ENCODE results near the gene BACH2.

BACH2 gene

DNA sequence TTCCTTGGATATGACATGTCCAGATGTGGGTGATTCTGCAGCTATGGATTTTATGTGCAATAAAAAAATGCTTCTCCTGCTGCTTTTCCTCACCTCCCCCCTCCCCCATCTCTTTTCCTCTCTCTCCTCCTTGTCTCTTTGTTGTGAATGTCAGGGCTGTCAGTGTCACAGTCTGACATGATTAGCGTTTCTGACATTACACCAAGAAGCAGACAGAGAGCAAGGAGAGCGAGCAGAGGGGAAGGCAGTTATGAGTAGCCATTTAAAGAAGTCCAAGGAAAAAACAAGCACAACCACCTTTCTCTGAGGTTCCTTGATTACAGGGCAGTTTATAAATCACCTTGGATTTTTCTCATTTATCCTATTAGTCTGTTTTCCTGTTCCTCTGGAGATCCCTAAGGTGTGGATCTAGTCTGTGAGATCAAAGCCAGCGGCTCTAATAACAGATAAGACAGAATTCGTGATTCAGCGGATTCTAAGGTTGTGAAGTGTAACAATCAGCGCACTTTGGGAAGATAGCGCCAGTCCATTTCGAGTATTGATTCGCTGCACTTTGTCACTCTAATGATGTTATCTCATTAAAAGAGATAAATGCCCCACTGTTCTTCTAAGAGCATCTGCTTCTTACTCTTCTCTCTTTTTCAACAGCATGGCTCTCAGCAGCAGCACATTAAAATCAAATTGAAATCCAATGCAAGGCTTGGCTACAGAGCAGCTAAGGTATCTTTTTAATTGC lies 101.4 kb downstream of the BACH2 start:
- H3K27ac ChIP-seq: no peak overlapping the region
- no peak for TF ChIP-seq ZFX (IDR thresholded peaks at IDR 0.05)
- TF ChIP-seq, protein P1, sequence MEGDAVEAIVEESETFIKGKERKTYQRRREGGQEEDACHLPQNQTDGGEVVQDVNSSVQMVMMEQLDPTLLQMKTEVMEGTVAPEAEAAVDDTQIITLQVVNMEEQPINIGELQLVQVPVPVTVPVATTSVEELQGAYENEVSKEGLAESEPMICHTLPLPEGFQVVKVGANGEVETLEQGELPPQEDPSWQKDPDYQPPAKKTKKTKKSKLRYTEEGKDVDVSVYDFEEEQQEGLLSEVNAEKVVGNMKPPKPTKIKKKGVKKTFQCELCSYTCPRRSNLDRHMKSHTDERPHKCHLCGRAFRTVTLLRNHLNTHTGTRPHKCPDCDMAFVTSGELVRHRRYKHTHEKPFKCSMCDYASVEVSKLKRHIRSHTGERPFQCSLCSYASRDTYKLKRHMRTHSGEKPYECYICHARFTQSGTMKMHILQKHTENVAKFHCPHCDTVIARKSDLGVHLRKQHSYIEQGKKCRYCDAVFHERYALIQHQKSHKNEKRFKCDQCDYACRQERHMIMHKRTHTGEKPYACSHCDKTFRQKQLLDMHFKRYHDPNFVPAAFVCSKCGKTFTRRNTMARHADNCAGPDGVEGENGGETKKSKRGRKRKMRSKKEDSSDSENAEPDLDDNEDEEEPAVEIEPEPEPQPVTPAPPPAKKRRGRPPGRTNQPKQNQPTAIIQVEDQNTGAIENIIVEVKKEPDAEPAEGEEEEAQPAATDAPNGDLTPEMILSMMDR (conservative IDR thresholded peaks at IDR 0.05): no peak

DNA sequence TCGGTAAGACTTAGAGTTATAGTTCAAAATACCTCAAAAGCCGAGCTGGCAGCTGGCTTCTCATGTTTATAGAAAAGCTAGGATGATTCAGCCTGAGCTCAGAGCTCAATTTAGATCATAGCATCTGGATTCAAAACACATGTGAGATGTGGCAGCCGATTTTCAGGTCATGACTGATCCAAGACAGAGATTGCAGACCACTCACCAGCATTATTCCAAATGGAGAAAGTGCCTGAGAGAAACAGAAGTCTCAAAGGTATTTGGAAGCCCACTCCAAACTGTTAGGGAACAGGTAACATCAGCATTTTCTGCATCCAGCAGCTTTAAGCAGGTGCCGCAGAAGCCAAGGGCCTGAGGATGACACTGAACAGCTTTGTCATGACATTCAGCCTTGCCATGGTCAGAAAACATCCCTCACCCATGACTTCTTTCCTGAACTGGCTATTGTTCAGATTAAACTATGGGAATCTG lies 102.2 kb downstream of the BACH2 start:
- H3K27ac ChIP-seq: no peak overlapping the region
- TF ChIP-seq ZFX (IDR thresholded peaks at IDR 0.05): no peak
- TF ChIP-seq, protein P1 (conservative IDR thresholded peaks at IDR 0.05): no peak

DNA sequence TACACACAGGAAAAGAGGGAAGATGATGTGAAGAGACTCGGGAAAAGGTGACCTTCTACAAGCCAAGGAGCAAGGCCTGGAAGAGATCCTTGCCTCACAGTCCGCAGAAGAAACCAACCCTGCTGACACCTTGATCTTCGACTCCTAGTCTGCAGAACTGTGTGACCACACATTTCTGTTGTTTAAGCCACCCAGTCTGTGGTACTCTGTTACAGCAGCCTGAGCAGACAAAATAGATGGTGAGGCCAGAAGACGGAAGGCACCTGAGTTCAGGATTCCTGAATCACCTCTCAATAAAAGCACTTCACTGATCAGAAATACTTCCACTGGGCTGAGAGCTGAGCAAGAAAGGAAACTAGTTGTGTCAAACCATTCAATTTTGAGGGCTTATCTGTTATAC lies 103.3 kb downstream of the BACH2 start:
- no peak for TF ChIP-seq ZFX (IDR thresholded peaks at IDR 0.05)
- TF ChIP-seq, protein P1 (conservative IDR thresholded peaks at IDR 0.05): no peak

DNA sequence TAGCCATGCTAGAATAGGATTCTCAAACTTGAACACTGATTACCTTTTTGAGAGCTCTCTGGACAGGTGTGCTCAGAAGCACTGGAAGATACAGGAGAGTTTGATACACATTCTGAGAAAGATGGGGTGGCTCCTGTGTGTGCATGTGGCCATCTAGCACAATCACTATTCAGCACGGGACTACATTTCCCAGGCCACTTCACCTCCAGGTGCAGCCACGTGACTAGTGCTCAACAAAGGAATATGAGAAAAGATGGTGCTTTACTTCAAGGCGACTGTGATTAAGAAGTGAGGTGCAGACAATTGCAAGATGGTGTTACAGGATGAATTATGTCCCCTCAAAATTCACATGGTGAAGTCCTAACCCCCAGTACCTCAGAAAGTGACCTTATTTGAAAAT lies 103.8 kb downstream of the BACH2 start:
- H3K27ac ChIP-seq: no peak overlapping the region
- TF ChIP-seq, protein P1 (conservative IDR thresholded peaks at IDR 0.05): no peak
- TF ChIP-seq ZFX (IDR thresholded peaks at IDR 0.05): no peak

More for the DNA sequence above, 103.3 kb downstream of the BACH2 start:
- H3K27ac ChIP-seq: no peak overlapping the region

DNA sequence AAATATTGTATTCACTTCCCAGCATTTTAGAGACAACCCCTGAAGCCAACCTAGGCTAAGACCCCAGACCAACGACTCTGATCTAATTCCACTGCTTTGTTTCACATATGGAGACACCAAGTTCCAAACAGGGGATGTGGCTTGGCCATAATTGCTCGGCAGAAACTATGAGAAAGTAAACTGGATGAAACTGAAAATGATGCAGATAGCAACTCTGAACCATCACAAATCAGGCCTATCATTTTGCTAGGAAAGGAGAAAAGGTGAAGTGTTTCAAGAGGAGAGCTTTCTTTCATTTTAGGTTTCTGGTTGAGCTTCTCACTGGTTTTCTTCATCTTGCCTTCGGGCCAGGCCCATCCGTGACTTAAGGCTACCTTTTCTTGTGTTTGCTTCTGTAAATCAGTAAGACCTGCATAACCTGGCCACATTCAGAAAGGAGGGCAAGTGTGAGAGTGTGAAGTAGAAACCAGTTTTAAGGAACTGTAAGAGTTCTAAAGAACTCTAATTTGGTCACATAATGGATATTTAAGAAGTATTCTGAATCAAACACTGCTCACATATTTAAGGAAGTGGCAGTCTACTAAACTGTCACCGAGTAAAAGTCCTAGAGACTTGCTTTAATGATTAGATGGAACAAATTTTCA lies 105.8 kb downstream of the BACH2 start:
- no peak overlapping the region for H3K27ac ChIP-seq

DNA sequence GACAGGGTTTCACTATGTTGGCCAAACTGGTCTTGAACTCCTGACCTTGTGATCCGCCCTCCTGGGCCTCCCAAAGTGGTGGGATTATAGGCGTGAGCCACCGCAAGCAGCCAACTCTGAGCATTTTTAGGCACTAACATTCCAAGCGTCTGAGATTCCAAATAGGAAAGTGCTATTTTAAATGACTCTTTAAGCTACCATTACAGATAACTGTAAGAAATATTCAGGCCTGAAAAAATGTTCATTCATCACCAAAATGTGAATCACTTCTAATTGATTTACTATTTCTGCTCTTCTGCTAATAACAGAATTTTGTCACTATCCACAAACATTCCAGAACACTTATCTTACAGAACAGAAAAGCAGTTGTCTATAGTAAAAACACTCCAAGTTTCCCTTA lies 106.5 kb downstream of the BACH2 start:
- TF ChIP-seq ZFX (IDR thresholded peaks at IDR 0.05): no peak
- TF ChIP-seq, protein P1 (conservative IDR thresholded peaks at IDR 0.05): no peak
- H3K27ac ChIP-seq: no peak overlapping the region

More for the DNA sequence above, 105.8 kb downstream of the BACH2 start:
- TF ChIP-seq, protein P1 (conservative IDR thresholded peaks at IDR 0.05): no peak
- no peak for TF ChIP-seq ZFX (IDR thresholded peaks at IDR 0.05)

DNA sequence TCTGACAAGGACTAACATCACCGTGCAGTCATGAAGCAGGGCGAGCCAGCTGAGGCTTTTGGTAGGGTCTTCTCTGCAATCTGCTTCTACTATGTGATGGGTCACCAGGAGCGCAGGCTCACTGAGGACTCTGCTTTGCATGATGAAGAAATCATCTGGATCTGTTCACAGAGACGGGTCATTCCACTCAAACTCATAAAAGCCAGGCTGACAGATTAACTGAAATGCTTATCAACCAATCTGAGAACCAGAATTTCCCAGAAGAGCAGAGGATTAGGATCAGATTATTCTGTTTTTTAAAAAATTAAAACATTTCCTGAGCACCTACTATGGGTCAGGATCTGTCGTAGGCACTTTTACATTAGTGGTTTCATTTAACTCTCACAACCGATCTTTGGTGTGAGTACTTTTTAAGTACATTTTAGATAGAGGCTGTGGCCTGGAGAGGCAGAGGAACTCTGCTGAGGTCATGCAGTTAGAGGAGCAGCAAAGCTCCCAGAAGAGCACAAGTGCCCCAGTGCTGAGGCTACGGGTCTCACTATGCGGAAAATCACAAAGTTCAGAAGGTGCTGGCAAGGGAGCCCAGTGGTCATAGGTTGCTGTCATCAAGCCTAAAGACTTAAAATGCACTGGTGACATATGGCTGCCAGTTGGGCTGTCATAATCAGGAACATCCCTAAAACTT lies 109.1 kb downstream of the BACH2 start:
- no peak for TF ChIP-seq ZFX (IDR thresholded peaks at IDR 0.05)
- TF ChIP-seq, protein P1 (conservative IDR thresholded peaks at IDR 0.05): no peak
- H3K27ac ChIP-seq: no peak overlapping the region

All from C4-2B (cell line).